Psoas muscle (tissue), 8 donors: ENCODE results near the gene C12orf60. TPM values are rescaled to one million over a fixed set of nuclear protein-coding genes. Genes with fewer than 3 reads are reported as not detected.
A peak's percentile ranks its signal among the peaks of the same experiment; 100 is the strongest.
"Not testable (repeated sequence)": the region's sequence is repeated elsewhere in the genome, so short reads cannot be mapped to it uniquely, and the experiment has no call there.

Source experiments
- ATAC-seq, 4 donors: fragments of 200-7000 bp; cut with Tn5 transposase; one replicate each; pipeline ENCODE4 v1.9.1; 2020; ENCODE audit warnings: moderate library complexity in 3 of 4, mild to moderate bottlenecking in 2 of 4
- DNase-seq, 2 donors: peaks; one replicate each; pipeline ENCODE4 v3.0.0-alpha.2; 2020
- H3K27ac ChIP-seq: fragments of 200-600 bp; one replicate; pipeline ENCODE4 v1.8.0; 2022
- H3K27me3 ChIP-seq, 3 donors: fragments of 200-600 bp in 1 of 3; one replicate each; pipeline versions ENCODE4 v1.6.1 to v1.8.0; 2013 to 2022; ENCODE audit warnings: low read length in 2 of 3, mild to moderate bottlenecking in 2 of 3, moderate library complexity in 1 of 3; ENCODE audit not compliant: insufficient read depth in 3 of 3
- H3K36me3 ChIP-seq, 2 donors: fragments of 200-600 bp in 1 of 2; one replicate each; pipeline versions ENCODE4 v1.6.1 to v1.8.0; 2013 to 2022; ENCODE audit warnings: low read depth in 1 of 2, mild to moderate bottlenecking in 1 of 2, moderate library complexity in 1 of 2; ENCODE audit not compliant: insufficient read depth in 1 of 2
- H3K4me1 ChIP-seq: fragments of 200-600 bp; one replicate; pipeline ENCODE4 v1.8.0; 2022
- H3K4me3 ChIP-seq: fragments of 200-600 bp; one replicate; pipeline ENCODE4 v1.8.0; 2022; ENCODE audit warnings: mild to moderate bottlenecking
- H3K9me3 ChIP-seq: fragments of 200-600 bp; one replicate; pipeline ENCODE4 v1.8.0; 2022
- CTCF ChIP-seq: fragments of 200-600 bp; IDR thresholded peaks from one replicate; pipeline ENCODE4 v1.8.0; 2022; ENCODE audit warnings: antibody characterized with exemption
- WGBS, 3 donors: extraction: QIAGEN DNeasy Blood & Tissue Kit; methylation state at CpG; one replicate each; pipeline versions ENCODE4 v1.1.6 to v1.1.7; 2013; 5-methylcytosine and 5-hydroxymethylcytosine counted together
- intact Hi-C, 2 donors: fragments of 100-400 bp; cut with DNase I; formaldehyde crosslinking; loops; one replicate each; pipeline versions ENCODE4 v1.11.0 to v1.14.2; 2022
- long read RNA-seq, 2 donors: library from polyadenylated mRNA; unstranded; transcript quantifications; one replicate each; pipeline ENCODE4 v2.0.0, GENCODE V29; 2021
- polyA plus RNA-seq, 3 donors: library from polyadenylated mRNA; stranded (reverse); fragments of 200-250 nt; gene quantifications; one replicate each; pipeline ENCODE4 v1.2.3, GENCODE V29; 2013
- total RNA-seq, 4 donors: library from RNA; stranded (reverse); fragmentation: NEBNext Ultra II Directional in 2 of 4; extraction: Animal tissue kit (Norgen Biotek cat#: 25700) in 2 of 4; gene quantifications; one replicate each; pipeline versions ENCODE4 v1.2.1 to v1.2.4, GENCODE V29; 2021 to 2023
- donor health status: healthy with polysubstance abuse.
- donor health status: DM: no; HTN: no; CAD: no; lungs with moderate emphysema.
- donor health status: Bipolar disorder and iron deficiency.
- donor health status: healthy.
- donor health status: DM: yes; HTN: yes; CAD: no.
- donor health status: DM: no; HTN: no; CAD: no.
- donor health status: DM: no; HTN: no; CAD: no.
- donor health status: DM: yes; HTN: yes; CAD: no.

The C12orf60 gene, protein sequence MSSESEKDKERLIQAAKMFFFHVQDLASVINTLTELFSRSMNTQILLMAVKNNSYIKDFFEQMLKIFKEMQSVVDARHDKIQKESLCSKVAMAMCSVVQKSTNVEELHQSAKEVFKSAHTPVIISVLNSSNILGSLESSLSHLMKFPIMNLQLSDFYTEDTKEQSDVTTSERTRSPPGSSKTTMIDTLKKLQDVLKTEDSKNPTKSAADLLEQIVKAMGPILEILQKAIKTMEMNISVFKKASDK
- total RNA-seq = 1 to 10 TPM in 3 of 4 donors, under 1 TPM in 1; 0.78 to 2.3 (median 1.6) TPM
- polyA plus RNA-seq = 1 to 10 TPM in 2 of 3 donors, under 1 TPM in 1; 0.49 to 4.0 (median 1.8) TPM
- long read RNA-seq, donor 1, partial matches to known transcripts = 0 of 1 reads
- long read RNA-seq, donor 1, other reads (novel, unspliced or antisense) = 0 of 1 reads
- long read RNA-seq, donor 2, partial matches to known transcripts = 0 of 1 reads
- long read RNA-seq, donor 2, other reads (novel, unspliced or antisense) = 1 of 1 reads

GRCh38 chr12:14803011-14803829 is at the start of gene C12orf60, which contains the start of gene WBP11:
C12orf60 (plus strand) TSS chr12:14803670; CDS start chr12:14822936, 19,266 bp downstream.
WBP11 (minus strand) TSS chr12:14803478; CDS start chr12:14801383, 2,095 bp downstream.
- Histone ChIP-seq H3K4me1 (peaks cover 23% of the 10 kb centered on the region), H3K4me3 (peak within 1 kb of the TSS; percentile 94), H3K9me3 (no peaks in the 10 kb centered on the region), H3K27ac (peak within 1 kb of the TSS; percentile 94), H3K27me3 (no peaks in the 10 kb centered on the region), H3K36me3 (peaks cover 3 to 34% of the 10 kb centered on the region in 2 donors)
- TF ChIP-seq CTCF = no peak
- ATAC-seq (peak; percentile 99 to 100 (median 100)), DNase-seq (peak; percentile 91 to 94)
- intact Hi-C loops = loop anchor here (2.0 to 10.0 kb wide), 2 partner anchors 28 to 1082 kb away; partner anchors contain the start of gene STRAP (in 1 of the 2)
- 0 to 1% (median 0%) methylated on average over 50 of the region's 50 CpGs for WGBS, 3 donors

GRCh38 chr12:14756334-14757143 is 46.9 kb upstream of the C12orf60 start:
- no peak for DNase-seq
- Histone ChIP-seq H3K36me3 (peaks cover 0 to under 1% of the 10 kb centered on the region in 2 donors), H3K9me3 (no peaks in the 10 kb centered on the region), H3K27ac (no peak overlapping the region), H3K4me3 (no peak overlapping the region), H3K4me1 (no peaks in the 10 kb centered on the region), H3K27me3 (no peaks in the 10 kb centered on the region)
- TF ChIP-seq CTCF = no peak
- WGBS, 3 donors = 46 to 53% (median 49%) methylated on average over 17 of the region's 17 CpGs
- ATAC-seq = no peak
- intact Hi-C loops = no loop called here

- H3K36me3 ChIP-seq, H3K9me3 ChIP-seq, H3K27me3 ChIP-seq, DNase-seq, intact Hi-C loops, H3K4me1 ChIP-seq, H3K4me3 ChIP-seq, ATAC-seq, H3K27ac ChIP-seq: not testable (repeated sequence)
- WGBS, 3 donors = 80 to 96% (median 94%) methylated on average over 6 of the region's 6 CpGs
Measured at GRCh38 chr12:14759711-14760280, 43.7 kb upstream of the C12orf60 start.

- TF ChIP-seq CTCF = no peak
- no peaks in the 10 kb centered on the region for H3K27me3 ChIP-seq
- H3K4me1 ChIP-seq = peaks cover 12% of the 10 kb centered on the region
- 92 to 97% (median 97%) methylated on average over 2 of the region's 2 CpGs for WGBS, 3 donors
- ATAC-seq = no peak
- peaks cover 3% of the 10 kb centered on the region for H3K9me3 ChIP-seq
- H3K4me3 ChIP-seq = no peak overlapping the region
- DNase-seq = no peak
- H3K27ac ChIP-seq = no peak overlapping the region
- intact Hi-C loops = no loop called here
- H3K36me3 ChIP-seq = peaks cover 0 to 10% of the 10 kb centered on the region in 2 donors
Measured at GRCh38 chr12:14765398-14765797, 38.1 kb upstream of the C12orf60 start.

- H3K27ac ChIP-seq, H3K27me3 ChIP-seq, H3K4me3 ChIP-seq, H3K36me3 ChIP-seq, intact Hi-C loops, DNase-seq, H3K9me3 ChIP-seq, ATAC-seq: not testable (repeated sequence)
- H3K4me1 ChIP-seq = peaks cover 12% of the 10 kb centered on the region
- WGBS, 3 donors = 88 to 97% (median 89%) methylated on average over 3 of the region's 3 CpGs
Measured at GRCh38 chr12:14766020-14766419, 37.5 kb upstream of the C12orf60 start.
